Loucy (cell line): ENCODE data around the gene APOA5.

ENCODE experiments used
- CTCF ChIP-seq: fragments of 200-600 bp; sonication (generic); conservative IDR thresholded peaks from 2 replicates; pipeline ENCODE4 v1.5.1; 2014; ENCODE audit warnings: mild to moderate bottlenecking, antibody characterized with exemption, low read length
- EZH2phosphoT487 ChIP-seq: fragments of 200-600 bp; IDR thresholded peaks from 2 replicates; pipeline ENCODE4 v1.6.1; 2018; ENCODE audit warnings: antibody characterized with exemption, mild to moderate bottlenecking, moderate library complexity, borderline replicate concordance

GRCh38 chr11:116798368-116798767 is 6.7 kb upstream of the APOA5 start:
- TF ChIP-seq EZH2phosphoT487 (no peak), CTCF (no peak)
